Esophagus squamous epithelium (tissue), 4 donors: ENCODE measurements around the gene LPAR2.

Experiments
- CTCF ChIP-seq, 6 experiments: fragments of 450-650 bp in 4 of 6; fragments of 200-600 bp in 2 of 6; sonication (generic) in 2 of 6; IDR thresholded peaks; one replicate each; pipeline ENCODE4 v1.5.1; 2016 to 2019; ENCODE audit warnings: antibody characterized with exemption in 6 of 6, mild to moderate bottlenecking in 4 of 6, moderate library complexity in 4 of 6
- POLR2A ChIP-seq, 4 donors: fragments of 450-650 bp; IDR thresholded peaks; one replicate each; pipeline ENCODE4 v1.6.1; 2017; ENCODE audit warnings: antibody characterized with exemption in 4 of 4, mild to moderate bottlenecking in 4 of 4, moderate library complexity in 3 of 4

- no peak for TF ChIP-seq POLR2A (IDR thresholded peaks at IDR 0.05)
- TF ChIP-seq CTCF (IDR thresholded peaks at IDR 0.05), result no peak
These were observed 21.6 kb upstream of the LPAR2 start for GRCh38 chr19:19649580-19649995.
